Testis (tissue), 3 donors: ENCODE measurements around the gene AUTS2. TPM values are rescaled to one million over a fixed set of nuclear protein-coding genes. Genes with fewer than 3 reads are reported as not detected.

ENCODE experiments used
- DNase-seq: peaks from one replicate; pipeline ENCODE4 v3.0.0-alpha.2; 2019
- H3K27ac ChIP-seq, 2 donors: fragments of 200-600 bp; sonication (generic); one replicate each; pipeline ENCODE4 v1.5.1; 2019
- H3K27me3 ChIP-seq: fragments of 200-600 bp; sonication (generic); one replicate; pipeline ENCODE4 v1.5.1; 2019
- H3K36me3 ChIP-seq: fragments of 200-600 bp; sonication (generic); one replicate; pipeline ENCODE4 v1.5.1; 2017; ENCODE audit warnings: low read depth; ENCODE audit errors: missing control alignments
- H3K4me1 ChIP-seq: fragments of 200-600 bp; sonication (generic); one replicate; pipeline ENCODE4 v1.5.1; 2019
- H3K4me3 ChIP-seq, 2 donors: fragments of 200-600 bp; sonication (generic); one replicate each; pipeline ENCODE4 v1.5.1; 2017 to 2019
- H3K9me3 ChIP-seq: fragments of 200-600 bp; sonication (generic); one replicate; pipeline ENCODE4 v1.5.1; 2017
- CTCF ChIP-seq, 3 experiments: fragments of 450-650 bp in 2 of 3; fragments of 200-600 bp in 1 of 3; sonication (generic) in 1 of 3; IDR thresholded peaks; one replicate each; pipeline ENCODE4 v1.5.1; 2016 to 2019; ENCODE audit warnings: antibody characterized with exemption in 3 of 3, mild to moderate bottlenecking in 2 of 3, moderate library complexity in 1 of 3
- POLR2A ChIP-seq: fragments of 450-650 bp; IDR thresholded peaks from one replicate; pipeline ENCODE4 v1.6.1; 2017; ENCODE audit warnings: antibody characterized with exemption, mild to moderate bottlenecking, moderate library complexity
- WGBS, 2 donors: methylation state at CpG; one replicate each; pipeline ENCODE4 v1.1.5; 2018; 5-methylcytosine and 5-hydroxymethylcytosine counted together
- intact Hi-C: fragments of 100-400 bp; cut with DNase I; formaldehyde crosslinking; loops from one replicate; pipeline ENCODE4 v1.15.1; 2023; ENCODE audit warnings: low total_unique reads
- polyA plus RNA-seq: library from polyadenylated mRNA; stranded (reverse); fragments of 350-450 nt; fragmentation: Illumina TruSeq; extraction: RNeasy Lipid Tissue Mini Kit (QIAGEN cat#74804); gene quantifications from one replicate; pipeline ENCODE4 v1.2.3, GENCODE V29; 2014; ENCODE audit warnings: low read depth, low replicate concordance; ENCODE audit not compliant: insufficient read depth
- total RNA-seq, 2 donors: library from RNA; depleted of rRNA; stranded (reverse); fragments of >200 nt; gene quantifications; one replicate each; pipeline ENCODE4 v1.2.3, GENCODE V29; 2016

Gene AUTS2
- total and polyA plus RNA-seq, 3 donors from 2014 or later, result 21.3 to 75.5 (median 56.1) TPM

DNA sequence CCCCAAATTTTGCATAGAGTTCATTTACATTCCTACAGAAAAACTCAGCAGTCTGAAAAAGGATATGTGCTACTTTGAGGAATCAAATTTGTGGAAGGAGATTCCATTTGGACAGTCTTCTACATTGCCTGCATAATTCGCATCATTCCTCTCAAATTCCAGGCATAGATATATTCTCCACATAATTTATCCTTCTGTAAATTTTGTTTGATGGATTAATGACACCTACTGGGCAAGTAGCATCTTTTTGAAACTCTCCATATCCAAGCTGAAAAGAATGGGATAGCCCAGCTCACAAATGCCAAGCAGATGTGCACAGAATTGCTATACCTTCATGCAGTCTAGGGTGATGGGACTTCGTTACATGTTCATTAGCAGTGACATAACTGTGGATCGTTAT is 515.3 kb downstream of the AUTS2 start:
- no peaks in the 10 kb centered on the region for H3K4me1 ChIP-seq
- TF ChIP-seq POLR2A (no peak), CTCF (IDR thresholded peaks at IDR 0.05) (no peak)
- no peak overlapping the region for H3K4me3 ChIP-seq
- WGBS, 2 donors, result 90 to 95% methylated on average over 3 of the region's 3 CpGs
- no peak overlapping the region for H3K27ac ChIP-seq
- H3K27me3 ChIP-seq, result no peaks in the 10 kb centered on the region
- intact Hi-C loops, result no loop called here
- H3K36me3 ChIP-seq, result no peaks in the 10 kb centered on the region
- no peaks in the 10 kb centered on the region for H3K9me3 ChIP-seq
- DNase-seq, result no peak

- H3K36me3 ChIP-seq, result no peaks in the 10 kb centered on the region
- H3K4me3 ChIP-seq, result no peak overlapping the region
- TF ChIP-seq CTCF (IDR thresholded peaks at IDR 0.05), result no peak
- TF ChIP-seq POLR2A, result no peak
- 97 to 100% methylated on average over 2 of the region's 2 CpGs for WGBS, 2 donors
- no peaks in the 10 kb centered on the region for H3K9me3 ChIP-seq
- DNase-seq, result no peak
- no peak overlapping the region for H3K27ac ChIP-seq
- intact Hi-C loops, result no loop called here
- no peaks in the 10 kb centered on the region for H3K27me3 ChIP-seq
- no peaks in the 10 kb centered on the region for H3K4me1 ChIP-seq
These were observed 516.5 kb downstream of the AUTS2 start for GRCh38 chr7:70114806-70115205.

DNA sequence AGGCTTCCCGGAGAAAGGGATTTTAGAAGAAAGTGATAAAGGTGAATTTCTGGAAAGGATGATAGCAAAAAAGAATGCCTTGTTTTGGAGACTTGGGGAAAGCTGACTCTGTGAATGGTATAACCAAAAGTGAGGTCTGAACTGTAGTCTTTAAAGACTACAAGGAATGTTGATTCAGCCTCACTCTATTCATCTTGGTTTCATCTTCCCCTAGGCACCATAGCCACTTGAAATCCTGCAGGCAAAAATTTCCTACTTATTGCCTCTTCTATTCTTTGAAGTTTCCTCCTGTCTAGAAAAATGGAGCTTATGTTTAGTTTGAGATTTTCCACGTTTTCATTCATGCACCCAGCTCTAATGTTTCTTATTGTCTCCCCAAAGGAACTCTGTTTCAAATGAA is 518.0 kb downstream of the AUTS2 start:
- no peak overlapping the region for H3K27ac ChIP-seq
- no peaks in the 10 kb centered on the region for H3K36me3 ChIP-seq
- H3K9me3 ChIP-seq, result no peaks in the 10 kb centered on the region
- intact Hi-C loops, result no loop called here
- DNase-seq, result no peak
- no peaks in the 10 kb centered on the region for H3K4me1 ChIP-seq
- H3K27me3 ChIP-seq, result no peaks in the 10 kb centered on the region
- TF ChIP-seq POLR2A (no peak), CTCF (IDR thresholded peaks at IDR 0.05) (no peak)
- H3K4me3 ChIP-seq, result no peak overlapping the region
- 53 to 77% methylated on average over 2 of the region's 2 CpGs for WGBS, 2 donors

- intact Hi-C loops, result no loop called here
- H3K4me1 ChIP-seq, result no peaks in the 10 kb centered on the region
- no peak for DNase-seq
- TF ChIP-seq POLR2A, result no peak
- TF ChIP-seq CTCF (IDR thresholded peaks at IDR 0.05), result no peak
- no peak overlapping the region for H3K27ac ChIP-seq
- no peak overlapping the region for H3K4me3 ChIP-seq
- no peaks in the 10 kb centered on the region for H3K27me3 ChIP-seq
- no peaks in the 10 kb centered on the region for H3K9me3 ChIP-seq
- 46 to 93% methylated on average over 1 of the region's 1 CpG for WGBS, 2 donors
- H3K36me3 ChIP-seq, result no peaks in the 10 kb centered on the region
These were observed 518.6 kb downstream of the AUTS2 start for GRCh38 chr7:70116867-70117266.

- no peak for DNase-seq
- no peaks in the 10 kb centered on the region for H3K4me1 ChIP-seq
- H3K27ac ChIP-seq, result no peak overlapping the region
- intact Hi-C loops, result no loop called here
- H3K36me3 ChIP-seq, result no peaks in the 10 kb centered on the region
- no peaks in the 10 kb centered on the region for H3K9me3 ChIP-seq
- WGBS, 2 donors, result 92 to 97% methylated on average over 1 of the region's 1 CpG
- TF ChIP-seq POLR2A (no peak), CTCF (IDR thresholded peaks at IDR 0.05) (no peak)
- no peak overlapping the region for H3K4me3 ChIP-seq
- no peaks in the 10 kb centered on the region for H3K27me3 ChIP-seq
These were observed 522.6 kb downstream of the AUTS2 start for GRCh38 chr7:70120851-70121250.
